ENCODE results near the gene RASEF.
"Not testable (repeated sequence)": the region's sequence is repeated elsewhere in the genome, so short reads cannot be mapped to it uniquely, and the experiment has no call there.

The RASEF gene

DNA sequence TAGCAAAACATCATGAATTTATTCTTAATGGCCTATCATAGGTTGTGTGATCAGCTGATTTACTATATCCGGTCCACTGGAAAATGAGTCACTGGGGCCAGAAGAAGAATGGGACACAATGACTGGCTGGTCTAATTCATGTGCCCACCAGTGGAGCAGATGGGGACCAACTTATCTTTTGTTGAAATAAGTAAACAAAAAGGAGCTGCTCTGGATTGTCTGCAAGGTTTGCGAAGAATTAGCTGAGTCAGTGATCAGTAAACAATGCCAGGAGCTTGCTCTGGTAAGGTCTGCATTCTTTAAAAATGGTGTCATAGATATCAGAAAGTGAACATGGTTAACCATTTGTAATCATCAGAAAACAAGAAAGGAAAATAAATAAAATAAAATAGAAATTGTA, 128.0 kb downstream of the RASEF start:
- no peak for DNase-seq

DNA sequence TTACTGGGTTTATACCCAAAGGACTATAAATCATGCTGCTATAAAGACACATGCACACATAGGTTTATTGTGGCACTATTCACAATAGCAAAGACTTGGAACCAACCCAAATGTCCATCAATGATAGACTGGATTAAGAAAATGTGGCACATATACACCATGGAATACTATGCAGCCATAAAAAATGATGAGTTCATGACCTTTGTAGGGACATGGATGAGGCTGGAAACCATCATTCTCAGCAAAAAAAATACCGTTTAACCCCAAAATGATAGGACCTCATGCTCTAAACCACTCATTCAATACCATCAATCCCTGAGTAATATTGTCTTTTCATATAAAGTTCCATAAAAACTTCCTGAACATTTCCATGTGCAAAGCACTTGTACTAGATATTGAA, 128.9 kb downstream of the RASEF start:
- H3K27me3 ChIP-seq (replicated peaks; ENCODE audit: insufficient read depth, low read length); H3K36me3 ChIP-seq (replicated peaks; ENCODE audit: insufficient read depth, low read length); H2AFZ ChIP-seq (ENCODE audit: low read length); H3F3A ChIP-seq (ENCODE audit: insufficient read depth, low read length); H4K20me1 ChIP-seq (ENCODE audit: insufficient read depth, low read length); DNase-seq; H3K4me1 ChIP-seq (ENCODE audit: low read length); H3K9me3 ChIP-seq (replicated peaks; ENCODE audit: insufficient read depth, low read length); H3K9ac ChIP-seq (ENCODE audit: low read length); H3K79me2 ChIP-seq (ENCODE audit: low read length); H3K9me2 ChIP-seq (replicated peaks; ENCODE audit: insufficient read depth, low read length); H3K27ac ChIP-seq (ENCODE audit: low read length); H3K4me3 ChIP-seq (ENCODE audit: low read length); H3K4me2 ChIP-seq (ENCODE audit: low read depth, low read length): not testable (repeated sequence)

More for the DNA sequence above, 128.0 kb downstream of the RASEF start:
- no peaks in the 10 kb centered on the region for H4K20me1 ChIP-seq (ENCODE audit: insufficient read depth, low read length)
- TF ChIP-seq EZH2 (optimal IDR thresholded peaks at IDR 0.05; ENCODE audit: low read depth, low read length) (no peak), EZH2phosphoT487 (IDR thresholded peaks at IDR 0.05; ENCODE audit: low read length) (no peak)
- TF ChIP-seq, protein P1, sequence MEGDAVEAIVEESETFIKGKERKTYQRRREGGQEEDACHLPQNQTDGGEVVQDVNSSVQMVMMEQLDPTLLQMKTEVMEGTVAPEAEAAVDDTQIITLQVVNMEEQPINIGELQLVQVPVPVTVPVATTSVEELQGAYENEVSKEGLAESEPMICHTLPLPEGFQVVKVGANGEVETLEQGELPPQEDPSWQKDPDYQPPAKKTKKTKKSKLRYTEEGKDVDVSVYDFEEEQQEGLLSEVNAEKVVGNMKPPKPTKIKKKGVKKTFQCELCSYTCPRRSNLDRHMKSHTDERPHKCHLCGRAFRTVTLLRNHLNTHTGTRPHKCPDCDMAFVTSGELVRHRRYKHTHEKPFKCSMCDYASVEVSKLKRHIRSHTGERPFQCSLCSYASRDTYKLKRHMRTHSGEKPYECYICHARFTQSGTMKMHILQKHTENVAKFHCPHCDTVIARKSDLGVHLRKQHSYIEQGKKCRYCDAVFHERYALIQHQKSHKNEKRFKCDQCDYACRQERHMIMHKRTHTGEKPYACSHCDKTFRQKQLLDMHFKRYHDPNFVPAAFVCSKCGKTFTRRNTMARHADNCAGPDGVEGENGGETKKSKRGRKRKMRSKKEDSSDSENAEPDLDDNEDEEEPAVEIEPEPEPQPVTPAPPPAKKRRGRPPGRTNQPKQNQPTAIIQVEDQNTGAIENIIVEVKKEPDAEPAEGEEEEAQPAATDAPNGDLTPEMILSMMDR (IDR thresholded peaks at IDR 0.05; ENCODE audit: low read length), result no peak
- no peaks in the 10 kb centered on the region for H3K4me1 ChIP-seq (ENCODE audit: low read length)
- no peaks in the 10 kb centered on the region for H3K36me3 ChIP-seq (replicated peaks; ENCODE audit: insufficient read depth, low read length)
- no peak overlapping the region for H3K4me2 ChIP-seq (ENCODE audit: low read depth, low read length)
- H3K27ac ChIP-seq (ENCODE audit: low read length), result no peak overlapping the region
- H3K9me2 ChIP-seq (replicated peaks; ENCODE audit: insufficient read depth, low read length), result no peaks in the 10 kb centered on the region
- H3K4me3 ChIP-seq (ENCODE audit: low read length), result no peak overlapping the region
- H3K9ac ChIP-seq (ENCODE audit: low read length), result no peak overlapping the region
- no peak overlapping the region for H2AFZ ChIP-seq (ENCODE audit: low read length)
- H3F3A ChIP-seq (ENCODE audit: insufficient read depth, low read length), result no peaks in the 10 kb centered on the region
- no peaks in the 10 kb centered on the region for H3K9me3 ChIP-seq (replicated peaks; ENCODE audit: insufficient read depth, low read length)
- H3K27me3 ChIP-seq (replicated peaks; ENCODE audit: insufficient read depth, low read length), result no peaks in the 10 kb centered on the region
- no peaks in the 10 kb centered on the region for H3K79me2 ChIP-seq (ENCODE audit: low read length)

DNA sequence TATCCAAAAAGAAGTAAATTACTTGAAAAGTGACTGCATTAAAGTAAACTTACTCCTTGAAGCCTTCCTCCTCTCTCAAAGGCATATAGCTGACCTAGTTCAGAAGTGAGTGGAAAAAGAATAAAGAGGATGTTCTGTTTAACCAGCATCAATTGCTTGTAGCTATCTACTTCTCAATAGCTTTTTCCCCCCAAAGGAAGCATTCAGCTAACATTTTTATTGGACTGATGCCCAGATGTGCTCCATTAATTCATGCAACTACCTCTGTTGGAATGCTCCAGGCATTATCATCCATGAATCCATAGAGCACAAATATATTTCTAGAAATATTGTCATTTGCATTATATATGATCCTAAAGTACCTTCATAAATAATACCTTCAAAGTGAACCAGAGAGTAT, 132.8 kb downstream of the RASEF start:
- no peak overlapping the region for H2AFZ ChIP-seq (ENCODE audit: low read length)
- H3K4me1 ChIP-seq (ENCODE audit: low read length), result no peaks in the 10 kb centered on the region
- H3K27ac ChIP-seq (ENCODE audit: low read length), result no peak overlapping the region
- H3K4me3 ChIP-seq (ENCODE audit: low read length), result no peak overlapping the region
- H3K9me2 ChIP-seq (replicated peaks; ENCODE audit: insufficient read depth, low read length), result no peaks in the 10 kb centered on the region
- no peak overlapping the region for H3K9ac ChIP-seq (ENCODE audit: low read length)
- no peaks in the 10 kb centered on the region for H4K20me1 ChIP-seq (ENCODE audit: insufficient read depth, low read length)
- H3K27me3 ChIP-seq (replicated peaks; ENCODE audit: insufficient read depth, low read length), result no peaks in the 10 kb centered on the region
- H3K36me3 ChIP-seq (replicated peaks; ENCODE audit: insufficient read depth, low read length), result no peaks in the 10 kb centered on the region
- no peak for DNase-seq
- no peaks in the 10 kb centered on the region for H3K79me2 ChIP-seq (ENCODE audit: low read length)
- H3K4me2 ChIP-seq (ENCODE audit: low read depth, low read length), result no peak overlapping the region
- no peaks in the 10 kb centered on the region for H3F3A ChIP-seq (ENCODE audit: insufficient read depth, low read length)
- no peak for TF ChIP-seq EZH2phosphoT487 (IDR thresholded peaks at IDR 0.05; ENCODE audit: low read length)
- TF ChIP-seq, protein P1 (IDR thresholded peaks at IDR 0.05; ENCODE audit: low read length), result no peak
- TF ChIP-seq EZH2 (optimal IDR thresholded peaks at IDR 0.05; ENCODE audit: low read depth, low read length), result no peak
- H3K9me3 ChIP-seq (replicated peaks; ENCODE audit: insufficient read depth, low read length), result no peaks in the 10 kb centered on the region
